HG03066 (cell line): ENCODE results near the gene HAUS1.
A peak's percentile ranks its signal among the peaks of the same experiment; 100 is the strongest.

ENCODE experiments used
- ATAC-seq: cut with Tn5 transposase; IDR thresholded peaks from one replicate; pipeline ENCODE4 v1.9.1; 2021; ENCODE audit warnings: low read depth; ENCODE audit not compliant: unreplicated experiment

HAUS1 gene

GRCh38 chr18:46104128-46104911 is at the start of gene HAUS1:
Gene HAUS1 (plus strand): TSS chr18:46104385. CDS start chr18:46104412, 27 bp downstream.
- ATAC-seq = peak; percentile 97

- ATAC-seq = peak; percentile 62
These were observed 49.0 kb upstream of the HAUS1 start for GRCh38 chr18:46054956-46055837.

GRCh38 chr18:46055838-46056230 is 48.4 kb upstream of the HAUS1 start:
- ATAC-seq = peak; percentile 43

- no peak for ATAC-seq
These were observed 43.8 kb upstream of the HAUS1 start for GRCh38 chr18:46060359-46060841.

DNA sequence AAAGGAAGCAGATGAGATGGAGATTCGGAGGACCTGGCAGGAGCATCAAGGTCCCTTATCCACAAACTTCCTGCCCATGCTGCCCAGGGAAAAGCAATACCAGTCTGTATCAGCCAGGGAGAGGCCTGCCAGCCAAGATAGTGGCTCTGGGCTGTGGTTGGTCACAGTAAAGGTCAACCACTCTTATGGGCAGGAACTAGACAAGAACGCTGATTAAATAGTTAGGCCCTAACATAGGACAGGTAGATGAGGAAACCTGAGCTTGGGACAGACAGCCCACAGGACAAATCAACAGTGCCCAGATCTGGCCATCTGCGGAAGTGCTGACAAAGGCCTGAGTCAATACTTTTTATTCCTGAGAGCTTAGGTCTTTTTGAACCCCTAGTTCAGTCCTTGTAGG is 42.8 kb upstream of the HAUS1 start:
- ATAC-seq = no peak

GRCh38 chr18:46061796-46062195 is 42.4 kb upstream of the HAUS1 start:
- ATAC-seq = no peak

DNA sequence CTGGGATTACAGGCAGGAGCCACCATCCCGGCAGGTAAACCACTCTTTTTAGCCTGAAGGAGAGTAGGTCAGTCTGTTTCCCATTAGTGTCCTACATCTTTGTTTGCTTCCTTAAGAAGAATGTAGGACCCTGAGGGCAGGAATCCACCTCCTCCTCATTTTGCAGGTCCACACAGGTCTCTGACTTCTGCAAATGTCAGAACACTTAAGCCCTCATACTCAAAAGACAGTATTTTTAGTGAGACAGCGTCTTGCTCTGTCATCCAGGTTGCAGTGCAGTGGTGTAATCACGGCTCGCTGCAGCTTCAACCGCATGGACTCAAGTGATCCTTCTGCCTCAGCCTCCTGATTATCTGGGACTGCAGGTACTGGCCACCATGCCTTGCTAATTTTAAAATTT is 41.4 kb upstream of the HAUS1 start:
- ATAC-seq = no peak

DNA sequence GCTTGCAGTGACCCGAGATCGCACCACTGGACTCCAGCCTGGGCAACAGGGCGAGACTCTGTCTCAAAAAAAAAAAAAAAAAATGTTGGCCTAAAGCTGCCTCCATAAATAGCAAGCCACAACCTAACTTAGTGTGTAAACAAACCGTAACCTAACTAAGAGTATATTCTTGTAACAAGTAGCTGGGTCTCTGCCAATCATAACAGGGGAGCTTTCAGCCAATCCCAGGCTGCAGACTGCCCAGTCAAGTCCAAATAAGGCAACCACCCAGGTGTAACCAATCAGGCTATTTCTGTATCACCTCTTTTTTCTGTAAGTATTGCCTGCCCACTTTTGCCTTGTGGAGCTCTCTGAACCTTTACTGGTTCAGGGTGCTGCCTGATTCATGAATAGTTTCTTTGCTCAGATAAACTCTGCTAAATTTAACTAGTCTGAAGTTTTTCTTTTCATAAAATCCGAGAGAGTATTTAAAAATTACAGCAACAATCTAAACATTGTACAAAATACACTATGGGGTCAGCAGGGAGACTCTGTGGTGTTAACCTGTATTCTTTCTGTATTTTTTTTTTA is 36.7 kb upstream of the HAUS1 start:
- ATAC-seq = no peak

GRCh38 chr18:46068763-46069162 is 35.4 kb upstream of the HAUS1 start:
- no peak for ATAC-seq

DNA sequence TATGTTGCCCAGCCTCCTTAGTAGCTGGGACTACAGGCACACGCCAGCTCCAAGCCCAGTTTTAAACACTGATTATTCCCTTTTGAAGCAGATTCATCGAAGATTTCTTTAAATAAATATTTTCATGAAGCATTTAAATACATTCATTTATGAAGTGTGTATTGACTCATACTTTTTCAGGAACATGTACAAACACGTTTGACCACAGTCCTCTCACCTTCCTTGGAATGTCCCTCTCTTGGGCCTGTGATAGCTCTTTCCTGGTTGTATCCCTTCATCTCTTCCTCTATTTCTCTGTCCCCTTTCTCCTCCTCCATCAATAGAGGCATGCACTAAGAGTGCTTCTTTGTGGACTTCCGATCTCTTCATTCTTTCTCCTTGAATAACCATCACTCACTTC is 34.7 kb upstream of the HAUS1 start:
- ATAC-seq = no peak

GRCh38 chr18:46070232-46070631 is 34.0 kb upstream of the HAUS1 start:
- no peak for ATAC-seq

DNA sequence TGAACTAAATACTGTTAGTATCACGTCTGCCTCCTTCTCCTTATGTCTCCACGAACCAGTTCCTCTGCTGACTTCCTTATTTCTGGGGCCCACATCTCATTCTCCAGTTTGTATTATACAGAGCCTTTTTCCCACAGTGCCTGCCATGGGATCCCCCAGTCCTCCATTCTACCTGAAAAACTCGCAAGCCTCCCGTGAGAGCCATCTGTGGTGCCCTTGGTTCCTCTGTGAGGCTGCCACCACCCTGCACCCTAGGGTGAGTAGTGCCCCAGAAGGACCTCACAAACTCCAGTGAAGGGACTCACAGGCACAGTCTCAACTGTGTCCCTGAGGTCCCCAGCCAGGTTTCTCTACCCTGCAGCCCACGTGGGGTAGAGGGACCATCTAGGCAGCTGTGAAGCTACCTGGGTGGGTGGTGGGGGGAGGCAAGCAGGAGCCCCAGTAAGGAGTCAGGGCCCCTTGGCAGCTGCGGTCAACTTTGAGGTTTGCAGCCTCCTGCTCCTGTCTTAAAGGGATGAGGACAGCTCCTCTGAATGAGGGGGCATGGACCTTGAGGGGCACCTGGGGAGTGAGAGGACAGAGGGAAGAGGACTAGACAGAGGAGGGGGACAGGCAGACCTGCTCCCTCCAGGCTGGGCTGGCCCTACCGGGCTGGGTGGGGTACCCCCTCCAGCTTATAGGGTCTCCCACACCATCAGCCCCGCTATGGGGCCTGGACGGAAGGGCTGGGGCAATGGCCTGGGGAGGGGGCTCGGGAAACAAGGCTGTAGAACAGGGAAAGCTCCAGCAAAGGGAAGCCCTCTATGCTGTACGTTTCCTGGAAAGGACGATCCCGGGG is 33.2 kb upstream of the HAUS1 start:
- peak; percentile 24 for ATAC-seq

DNA sequence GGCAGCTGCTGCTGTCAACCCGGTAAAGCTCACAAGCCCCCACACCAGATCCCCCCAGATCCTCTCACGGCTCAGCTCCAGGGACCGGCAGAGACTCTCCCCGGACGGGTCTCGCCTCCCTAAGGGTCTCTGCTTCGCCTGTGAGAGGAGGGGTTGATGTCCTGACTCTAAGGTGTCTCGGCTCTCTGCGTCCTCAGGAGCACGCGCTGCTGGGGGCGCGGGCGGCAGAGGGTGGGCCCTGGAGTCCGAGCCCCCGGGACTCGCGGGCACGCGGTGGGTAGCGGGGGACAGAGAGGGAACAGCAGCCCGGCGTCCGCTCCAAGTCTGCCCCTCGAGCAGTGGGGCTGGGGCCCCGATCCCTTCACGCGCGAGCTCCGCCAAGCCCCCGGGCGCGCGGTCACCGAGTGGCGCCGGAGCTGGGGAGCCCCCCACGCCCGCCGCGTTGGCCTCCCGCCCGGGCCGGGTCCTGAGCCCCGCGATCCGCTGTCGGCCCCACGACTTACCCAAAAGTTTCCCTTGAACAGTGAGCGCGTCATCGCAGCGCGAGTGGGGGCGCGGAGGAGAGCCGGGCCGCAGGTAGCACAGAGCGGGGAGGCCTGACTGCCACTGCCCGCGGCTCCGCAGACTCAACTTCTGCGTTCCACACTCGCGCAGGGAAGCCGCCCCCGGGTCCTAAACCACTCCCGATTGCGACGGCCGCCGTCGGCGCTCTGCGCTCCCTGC is 32.4 kb upstream of the HAUS1 start, which contains the start of gene PSTPIP2:
Gene PSTPIP2, minus strand, starts transcription at position 608 of the 723 bp plus-strand sequence. Its CDS starts 72 bp downstream, at position 536.
- peak; percentile 70 for ATAC-seq

DNA sequence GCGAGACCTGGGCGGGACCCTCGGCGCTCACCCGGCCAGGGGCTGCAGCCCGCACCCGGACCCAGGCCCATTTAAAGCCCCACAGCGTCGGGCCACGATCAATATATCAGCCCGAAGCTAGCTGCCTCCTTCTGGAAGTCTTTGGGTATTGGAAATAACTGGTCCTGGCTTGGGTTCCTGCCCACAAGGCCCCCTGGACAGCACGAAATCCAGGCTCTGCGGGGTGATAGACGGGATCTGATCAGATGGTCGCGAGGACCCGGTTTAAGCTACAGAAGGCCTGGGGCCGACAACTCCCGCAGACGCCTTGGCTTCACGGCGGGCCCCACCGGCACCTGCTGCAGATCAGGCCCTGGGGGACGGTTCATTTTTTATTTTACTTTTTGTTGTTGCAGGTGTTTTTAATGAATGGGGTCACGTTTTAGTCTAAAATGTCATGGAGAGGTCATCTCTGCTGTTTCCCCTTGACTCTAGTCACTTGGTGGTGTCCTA is 31.8 kb upstream of the HAUS1 start:
- ATAC-seq = no peak

DNA sequence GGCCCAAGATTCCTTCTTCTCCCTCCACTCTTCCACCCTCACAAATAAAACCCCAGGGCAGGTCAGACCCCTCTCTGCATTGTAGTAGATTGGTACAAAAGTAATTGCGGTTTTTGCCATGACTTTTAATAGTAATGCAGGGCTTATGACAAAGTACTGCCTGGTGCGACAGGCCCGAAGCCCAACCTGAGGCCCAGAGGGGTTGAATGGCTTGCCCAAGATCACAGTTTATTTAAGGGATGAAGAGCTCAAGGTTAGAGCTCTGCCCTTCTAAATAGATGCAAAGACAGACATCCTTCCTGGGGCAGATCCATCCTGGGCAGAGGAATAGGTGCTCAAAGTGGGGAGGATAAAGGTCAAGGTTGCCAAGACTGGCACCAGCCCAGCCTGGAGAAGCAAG is 31.2 kb upstream of the HAUS1 start:
- no peak for ATAC-seq

DNA sequence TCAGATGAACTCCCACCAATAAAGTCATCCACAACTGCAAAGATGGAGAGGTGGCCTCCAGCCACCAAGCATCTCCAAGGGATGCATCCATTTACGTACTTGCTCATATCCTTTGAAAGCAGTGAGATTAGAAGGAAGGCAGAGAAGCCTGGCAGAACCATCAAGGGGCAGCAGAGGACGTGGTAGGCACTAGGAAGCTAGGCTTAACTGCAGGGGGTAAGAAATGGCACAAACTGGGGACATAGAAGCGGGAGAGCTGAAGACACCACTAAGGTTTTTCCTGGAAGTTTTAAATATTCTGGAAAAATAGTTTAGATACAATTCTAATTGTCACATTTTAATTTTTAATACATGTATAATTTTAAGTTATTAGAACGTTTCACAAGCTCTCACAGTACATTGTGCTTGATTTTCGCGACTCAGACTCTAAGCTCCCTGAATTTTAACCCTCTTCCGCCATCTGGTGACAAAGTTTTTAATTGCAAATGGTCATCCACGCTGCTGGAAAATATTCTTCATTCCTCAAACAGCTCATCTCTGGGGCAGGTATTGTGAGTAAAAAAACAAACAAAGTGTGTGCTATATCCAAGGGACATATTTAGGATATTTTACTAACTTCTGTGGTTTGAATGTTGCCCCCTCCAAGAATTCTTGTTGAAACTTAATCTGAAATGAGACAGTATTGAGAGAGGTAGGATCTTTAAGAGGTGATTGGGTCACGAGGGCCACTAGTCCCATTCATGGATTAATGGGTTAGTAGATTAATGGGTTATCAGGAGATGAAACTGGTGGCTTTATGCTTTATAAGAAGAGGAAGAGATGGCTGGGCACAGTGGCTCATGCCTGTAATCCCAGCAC is 30.5 kb upstream of the HAUS1 start:
- no peak for ATAC-seq

DNA sequence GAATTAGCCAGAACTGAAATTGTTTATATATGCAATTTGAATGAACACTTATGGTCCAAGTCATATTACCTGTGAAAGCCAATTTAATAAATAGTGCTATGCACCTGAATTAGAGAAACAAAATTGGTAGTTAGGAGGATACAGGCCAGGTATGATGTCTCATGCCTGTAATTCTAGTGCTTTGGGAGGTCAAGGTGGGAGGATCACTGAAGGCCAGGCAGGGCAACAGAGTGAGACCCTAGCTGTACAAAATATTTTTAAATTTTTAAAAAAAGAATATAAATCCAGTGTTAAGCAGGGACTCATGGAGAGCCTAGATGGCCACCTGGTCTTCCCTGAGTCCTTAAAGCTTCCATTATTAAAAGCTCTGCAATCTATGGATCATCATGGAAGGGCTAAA is 24.8 kb upstream of the HAUS1 start:
- no peak for ATAC-seq

- no peak for ATAC-seq
These were observed 24.0 kb upstream of the HAUS1 start for GRCh38 chr18:46080156-46080555.
